Peyer's patch (tissue), 4 donors: Measurements from ENCODE around the gene DNAI7.

ENCODE experiments used
- CTCF ChIP-seq, 6 experiments: fragments of 450-650 bp in 4 of 6; fragments of 200-600 bp in 2 of 6; sonication (generic) in 1 of 6; IDR thresholded peaks; one replicate each; pipeline ENCODE4 v1.5.1; 2017 to 2019; ENCODE audit warnings: antibody characterized with exemption in 6 of 6, mild to moderate bottlenecking in 3 of 6, moderate library complexity in 1 of 6
- POLR2A ChIP-seq, 2 donors: fragments of 450-650 bp; IDR thresholded peaks; one replicate each; pipeline ENCODE4 v1.5.1; 2017; ENCODE audit warnings: antibody characterized with exemption in 2 of 2, mild to moderate bottlenecking in 2 of 2, moderate library complexity in 2 of 2

- no peak for TF ChIP-seq CTCF (IDR thresholded peaks at IDR 0.05)
- no peak for TF ChIP-seq POLR2A (IDR thresholded peaks at IDR 0.05)
Observed at GRCh38 chr12:25156061-25156460, 38.9 kb downstream of the DNAI7 start.
